Osteoblast (primary cell): ENCODE data around the gene PDCD5. TPM values are rescaled to one million over a fixed set of nuclear protein-coding genes. Genes with fewer than 3 reads are reported as not detected.

Source experiments
- DNase-seq: peaks from one replicate; pipeline ENCODE4 v3.0.0; 2011; ENCODE audit warnings: low spot score, mixed read lengths; ENCODE audit not compliant: insufficient read length; ENCODE audit errors: missing footprints
- H2AFZ ChIP-seq: 2 replicates; pipeline ENCODE4 v1.6.0; 2011; ENCODE audit warnings: mild to moderate bottlenecking, low read length
- H3K27ac ChIP-seq: 2 replicates; pipeline ENCODE4 v1.5.1; 2011; ENCODE audit warnings: mild to moderate bottlenecking, low read depth, low read length, moderate library complexity
- H3K27me3 ChIP-seq: 2 replicates; pipeline ENCODE4 v1.6.0; 2012; ENCODE audit warnings: mild to moderate bottlenecking, control low read depth, inconsistent platforms, low read length, moderate library complexity; ENCODE audit not compliant: insufficient read depth
- H3K36me3 ChIP-seq: 2 replicates; pipeline ENCODE4 v1.5.1; 2011; ENCODE audit warnings: mild to moderate bottlenecking, low read length, control low read depth, moderate library complexity; ENCODE audit not compliant: insufficient read depth
- H3K4me1 ChIP-seq: 2 replicates; pipeline ENCODE4 v1.5.1; 2011; ENCODE audit warnings: mild to moderate bottlenecking, low read length, control low read depth, moderate library complexity; ENCODE audit not compliant: insufficient read depth
- H3K4me2 ChIP-seq: 2 replicates; pipeline ENCODE4 v1.6.0; 2011; ENCODE audit warnings: mild to moderate bottlenecking, low read length; ENCODE audit not compliant: insufficient read depth
- H3K4me3 ChIP-seq: fragments of 200-600 bp; sonication (generic); 3 replicates; pipeline ENCODE4 v1.5.1; 2012; ENCODE audit warnings: mild to moderate bottlenecking, low read length, inconsistent platforms; ENCODE audit not compliant: insufficient read depth
- H3K79me2 ChIP-seq: 2 replicates; pipeline ENCODE4 v1.6.0; 2012; ENCODE audit warnings: mild to moderate bottlenecking, low read length, control low read depth, inconsistent platforms; ENCODE audit not compliant: insufficient read depth
- H3K9me3 ChIP-seq: 2 replicates; pipeline ENCODE4 v1.5.1; 2011; ENCODE audit warnings: low read depth, low read length, control low read depth
- H4K20me1 ChIP-seq: 2 replicates; pipeline ENCODE4 v1.6.0; 2012; ENCODE audit warnings: mild to moderate bottlenecking, low read length, control low read depth; ENCODE audit not compliant: insufficient read depth
- total RNA-seq: library from RNA; depleted of rRNA; stranded (reverse); fragments of >200 nt; gene quantifications from 2 replicates; pipeline ENCODE4 v1.2.3, GENCODE V29; 2012
- TF ChIP-seq, protein P1 (sequence below): IDR thresholded peaks from 2 replicates; pipeline ENCODE4 v1.5.1; 2011; ENCODE audit warnings: mild to moderate bottlenecking, low read depth, low read length, moderate library complexity; ENCODE audit errors: extremely low read depth

PDCD5 gene
- total RNA-seq, 1 donor = 51.0 TPM

DNA sequence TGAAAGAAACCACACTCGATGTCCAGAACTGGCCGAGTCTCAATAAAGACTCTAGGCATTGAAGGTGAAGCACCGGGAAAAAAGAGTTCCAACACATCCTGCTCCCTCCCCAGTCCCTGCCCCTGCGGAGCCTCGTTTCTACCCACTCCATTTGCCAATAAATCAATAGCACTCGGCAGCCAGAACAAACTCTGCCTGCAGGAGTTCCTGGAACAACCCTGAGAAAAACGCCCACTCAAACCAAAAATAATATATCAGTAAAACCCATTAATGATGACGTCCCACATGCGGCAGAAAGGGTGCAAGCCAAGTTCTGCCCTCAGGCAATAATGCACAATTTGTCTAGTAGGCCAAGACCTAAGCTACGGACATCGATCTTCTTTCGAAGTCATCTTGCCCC, 41.0 kb downstream of the PDCD5 start:
- Histone ChIP-seq H3K4me3 (no peak overlapping the region), H3K36me3 (peaks cover 47% of the 10 kb centered on the region), H3K27me3 (no peaks in the 10 kb centered on the region), H3K9me3 (no peaks in the 10 kb centered on the region), H3K79me2 (no peaks in the 10 kb centered on the region), H3K4me2 (no peak overlapping the region), H3K4me1 (no peaks in the 10 kb centered on the region), H2AFZ (no peak overlapping the region), H3K27ac (no peak overlapping the region), H4K20me1 (no peaks in the 10 kb centered on the region)
- DNase-seq = no peak
- TF ChIP-seq, protein P1, sequence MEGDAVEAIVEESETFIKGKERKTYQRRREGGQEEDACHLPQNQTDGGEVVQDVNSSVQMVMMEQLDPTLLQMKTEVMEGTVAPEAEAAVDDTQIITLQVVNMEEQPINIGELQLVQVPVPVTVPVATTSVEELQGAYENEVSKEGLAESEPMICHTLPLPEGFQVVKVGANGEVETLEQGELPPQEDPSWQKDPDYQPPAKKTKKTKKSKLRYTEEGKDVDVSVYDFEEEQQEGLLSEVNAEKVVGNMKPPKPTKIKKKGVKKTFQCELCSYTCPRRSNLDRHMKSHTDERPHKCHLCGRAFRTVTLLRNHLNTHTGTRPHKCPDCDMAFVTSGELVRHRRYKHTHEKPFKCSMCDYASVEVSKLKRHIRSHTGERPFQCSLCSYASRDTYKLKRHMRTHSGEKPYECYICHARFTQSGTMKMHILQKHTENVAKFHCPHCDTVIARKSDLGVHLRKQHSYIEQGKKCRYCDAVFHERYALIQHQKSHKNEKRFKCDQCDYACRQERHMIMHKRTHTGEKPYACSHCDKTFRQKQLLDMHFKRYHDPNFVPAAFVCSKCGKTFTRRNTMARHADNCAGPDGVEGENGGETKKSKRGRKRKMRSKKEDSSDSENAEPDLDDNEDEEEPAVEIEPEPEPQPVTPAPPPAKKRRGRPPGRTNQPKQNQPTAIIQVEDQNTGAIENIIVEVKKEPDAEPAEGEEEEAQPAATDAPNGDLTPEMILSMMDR = no peak

DNA sequence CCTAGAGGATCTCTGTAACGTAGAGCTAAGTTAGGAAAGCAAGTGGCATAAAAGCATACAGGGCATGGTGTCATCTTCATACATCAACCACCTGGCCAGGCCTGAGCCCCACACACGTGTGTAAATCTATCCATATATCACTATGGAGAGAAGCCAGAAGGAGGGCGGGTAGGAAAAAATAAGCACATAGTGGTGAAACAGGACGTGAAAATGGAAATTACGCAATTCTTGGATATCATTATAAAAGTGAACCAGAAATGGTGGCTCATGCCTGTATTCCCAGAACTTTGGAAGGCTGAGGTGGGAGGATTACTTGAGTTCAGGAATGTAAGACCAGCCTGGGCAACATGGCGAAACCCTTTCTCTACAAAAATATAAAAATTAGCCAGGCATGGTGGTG, 43.4 kb downstream of the PDCD5 start:
- TF ChIP-seq, protein P1 = no peak
- no peaks in the 10 kb centered on the region for H3K9me3 ChIP-seq
- no peak overlapping the region for H2AFZ ChIP-seq
- no peak for DNase-seq
- no peaks in the 10 kb centered on the region for H3K4me1 ChIP-seq
- no peaks in the 10 kb centered on the region for H3K79me2 ChIP-seq
- peaks cover 40% of the 10 kb centered on the region for H3K36me3 ChIP-seq
- H4K20me1 ChIP-seq = no peaks in the 10 kb centered on the region
- no peaks in the 10 kb centered on the region for H3K27me3 ChIP-seq
- H3K27ac ChIP-seq = no peak overlapping the region
- H3K4me3 ChIP-seq = no peak overlapping the region
- no peak overlapping the region for H3K4me2 ChIP-seq

DNA sequence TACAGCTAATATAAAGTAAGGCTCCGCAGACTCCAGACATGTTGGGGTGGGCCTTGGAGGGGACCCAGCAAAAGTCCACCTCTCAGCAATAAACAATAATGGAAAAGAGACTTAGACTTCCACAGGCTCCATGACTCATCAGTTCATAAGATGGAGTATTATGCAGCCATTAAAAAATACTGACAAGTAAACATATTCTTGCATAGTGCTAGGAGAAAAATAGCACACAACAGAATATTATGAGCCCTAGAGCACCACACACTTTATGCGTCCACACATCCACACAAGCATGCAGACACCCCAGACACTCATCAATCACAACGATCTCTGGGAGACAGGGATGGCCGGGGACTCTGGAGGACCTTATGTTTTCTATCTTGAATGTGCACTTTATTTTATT, 46.0 kb downstream of the PDCD5 start:
- no peaks in the 10 kb centered on the region for H3K79me2 ChIP-seq
- TF ChIP-seq, protein P1 = no peak
- no peak overlapping the region for H2AFZ ChIP-seq
- no peaks in the 10 kb centered on the region for H3K4me1 ChIP-seq
- no peak overlapping the region for H3K4me2 ChIP-seq
- peaks cover 46% of the 10 kb centered on the region for H3K36me3 ChIP-seq
- H3K9me3 ChIP-seq = no peaks in the 10 kb centered on the region
- H4K20me1 ChIP-seq = no peaks in the 10 kb centered on the region
- no peak overlapping the region for H3K27ac ChIP-seq
- H3K27me3 ChIP-seq = no peaks in the 10 kb centered on the region
- no peak overlapping the region for H3K4me3 ChIP-seq
- peak; percentile 46 for DNase-seq

DNA sequence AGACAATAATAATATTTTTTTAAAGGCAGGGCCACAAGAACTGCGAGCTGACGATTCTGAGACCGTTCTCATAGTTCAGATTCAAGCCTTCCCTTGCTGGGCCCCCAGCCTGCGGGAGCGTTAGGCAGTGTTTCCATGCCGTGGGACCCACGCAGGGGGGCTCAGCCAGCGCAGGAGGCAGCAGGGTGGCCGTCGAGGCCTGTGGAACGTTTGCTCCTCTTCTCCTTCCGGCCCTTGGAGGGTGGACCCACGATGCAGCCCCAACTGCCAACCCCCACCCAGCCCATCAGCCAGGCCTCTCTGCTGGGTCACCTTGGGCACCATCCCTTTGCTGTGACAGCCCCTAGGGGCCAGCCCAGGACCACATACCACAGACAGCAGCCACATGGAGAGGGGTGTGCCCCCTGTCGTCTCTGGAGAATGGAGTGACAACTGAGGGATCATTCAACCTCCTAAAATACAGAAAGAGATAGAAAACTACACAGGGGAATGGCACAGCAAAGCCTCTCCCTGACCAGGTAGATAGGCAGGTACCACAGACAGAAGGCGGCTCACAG, 46.8 kb downstream of the PDCD5 start:
- TF ChIP-seq, protein P1 = no peak
- Histone ChIP-seq H2AFZ (no peak overlapping the region), H3K27ac (no peak overlapping the region), H3K36me3 (peaks cover 42% of the 10 kb centered on the region), H3K9me3 (no peaks in the 10 kb centered on the region), H3K27me3 (no peaks in the 10 kb centered on the region), H3K4me2 (no peak overlapping the region), H4K20me1 (no peaks in the 10 kb centered on the region), H3K79me2 (no peaks in the 10 kb centered on the region), H3K4me3 (no peak overlapping the region), H3K4me1 (no peaks in the 10 kb centered on the region)
- no peak for DNase-seq
